ENCODE results near the gene RASGRF2. TPM values are rescaled to one million over a fixed set of nuclear protein-coding genes. Genes with fewer than 3 reads are reported as not detected.

RASGRF2 gene
- total and polyA plus RNA-seq, 3 experiments from 2014 or later, result 11.1 to 13.5 (median 13.4) TPM

GRCh38 chr5:80921026-80921425, 39.1 kb upstream of the RASGRF2 start:
- POLR2A ChIA-PET, result no interaction called here
- Histone ChIP-seq H3K4me1 (ENCODE audit: insufficient read depth, low read length) (no peaks in the 10 kb centered on the region), H3K27ac (ENCODE audit: low read depth, low read length) (no peak overlapping the region), H3K27me3 (ENCODE audit: insufficient read depth, low read length, poor library complexity, severe bottlenecking) (no peaks in the 10 kb centered on the region), H3K9me3 (ENCODE audit: low read length) (no peaks in the 10 kb centered on the region), H3K4me3 (ENCODE audit: low read length) (no peak overlapping the region), H3K36me3 (ENCODE audit: insufficient read depth, low read length) (no peaks in the 10 kb centered on the region)
- H3K4me3 Mint-ChIP-seq, result no peak overlapping the region
- no peaks in the 10 kb centered on the region for H3K4me1 Mint-ChIP-seq
- H3K27ac Mint-ChIP-seq, result no peak overlapping the region
- CTCF ChIA-PET, result no interaction called here
- no peaks in the 10 kb centered on the region for H3K9me3 Mint-ChIP-seq
- no peaks in the 10 kb centered on the region for H3K27me3 Mint-ChIP-seq
- DNase-seq, result no peak
- peaks cover 0 to 2% (median 0%) of the 10 kb centered on the region in 3 donors for H3K36me3 Mint-ChIP-seq

- H3K27ac Mint-ChIP-seq, result no peak overlapping the region
- no peaks in the 10 kb centered on the region for H3K27me3 ChIP-seq (ENCODE audit: insufficient read depth, low read length, poor library complexity, severe bottlenecking)
- DNase-seq, result no peak
- peaks cover 0 to 3% (median 0%) of the 10 kb centered on the region in 3 donors for H3K4me1 Mint-ChIP-seq
- H3K9me3 ChIP-seq (ENCODE audit: low read length), result no peaks in the 10 kb centered on the region
- no peak overlapping the region for H3K4me3 Mint-ChIP-seq
- no peak overlapping the region for H3K4me3 ChIP-seq (ENCODE audit: low read length)
- H3K4me1 ChIP-seq (ENCODE audit: insufficient read depth, low read length), result no peaks in the 10 kb centered on the region
- peaks cover 0 to 2% (median 0%) of the 10 kb centered on the region in 3 donors for H3K36me3 Mint-ChIP-seq
- no peaks in the 10 kb centered on the region for H3K36me3 ChIP-seq (ENCODE audit: insufficient read depth, low read length)
- POLR2A ChIA-PET, result no interaction called here
- no peaks in the 10 kb centered on the region for H3K9me3 Mint-ChIP-seq
- no peak overlapping the region for H3K27ac ChIP-seq (ENCODE audit: low read depth, low read length)
- H3K27me3 Mint-ChIP-seq, result no peaks in the 10 kb centered on the region
- CTCF ChIA-PET, result no interaction called here
Observed at GRCh38 chr5:80925931-80926330, 34.2 kb upstream of the RASGRF2 start.

GRCh38 chr5:80926536-80926935, 33.6 kb upstream of the RASGRF2 start:
- no peak overlapping the region for H3K27ac ChIP-seq (ENCODE audit: low read depth, low read length)
- Mint-ChIP-seq H3K27me3 (no peaks in the 10 kb centered on the region), H3K4me1 (peaks cover 0 to 3% (median 0%) of the 10 kb centered on the region in 3 donors), H3K27ac (no peak overlapping the region), H3K4me3 (no peak overlapping the region), H3K9me3 (no peaks in the 10 kb centered on the region), H3K36me3 (peaks cover 0 to 2% (median 0%) of the 10 kb centered on the region in 3 donors)
- H3K36me3 ChIP-seq (ENCODE audit: insufficient read depth, low read length), result no peaks in the 10 kb centered on the region
- H3K9me3 ChIP-seq (ENCODE audit: low read length), result no peaks in the 10 kb centered on the region
- no peaks in the 10 kb centered on the region for H3K4me1 ChIP-seq (ENCODE audit: insufficient read depth, low read length)
- POLR2A ChIA-PET, result no interaction called here
- CTCF ChIA-PET, result no interaction called here
- H3K4me3 ChIP-seq (ENCODE audit: low read length), result no peak overlapping the region
- DNase-seq, result no peak
- no peaks in the 10 kb centered on the region for H3K27me3 ChIP-seq (ENCODE audit: insufficient read depth, low read length, poor library complexity, severe bottlenecking)

- peaks cover 0 to 2% of the 10 kb centered on the region in 2 donors for H3K27me3 Mint-ChIP-seq
- no peaks in the 10 kb centered on the region for H3K9me3 ChIP-seq (ENCODE audit: low read length)
- peaks cover 0 to 2% (median 0%) of the 10 kb centered on the region in 3 donors for H3K36me3 Mint-ChIP-seq
- no peaks in the 10 kb centered on the region for H3K27me3 ChIP-seq (ENCODE audit: insufficient read depth, low read length, poor library complexity, severe bottlenecking)
- H3K4me1 Mint-ChIP-seq, result peaks cover 0 to 3% (median 0%) of the 10 kb centered on the region in 3 donors
- H3K27ac ChIP-seq (ENCODE audit: low read depth, low read length), result no peak overlapping the region
- CTCF ChIA-PET, result no interaction called here
- no peak overlapping the region for H3K4me3 ChIP-seq (ENCODE audit: low read length)
- no peaks in the 10 kb centered on the region for H3K9me3 Mint-ChIP-seq
- H3K4me1 ChIP-seq (ENCODE audit: insufficient read depth, low read length), result no peaks in the 10 kb centered on the region
- no peaks in the 10 kb centered on the region for H3K36me3 ChIP-seq (ENCODE audit: insufficient read depth, low read length)
- H3K27ac Mint-ChIP-seq, result no peak overlapping the region
- H3K4me3 Mint-ChIP-seq, result no peak overlapping the region
- POLR2A ChIA-PET, result no interaction called here
- no peak for DNase-seq
Observed at GRCh38 chr5:80926979-80927656, 33.0 kb upstream of the RASGRF2 start.

GRCh38 chr5:80928073-80928472, 32.1 kb upstream of the RASGRF2 start:
- H3K4me3 ChIP-seq (ENCODE audit: low read length), result no peak overlapping the region
- H3K9me3 ChIP-seq (ENCODE audit: low read length), result no peaks in the 10 kb centered on the region
- POLR2A ChIA-PET, result no interaction called here
- no peaks in the 10 kb centered on the region for H3K4me1 ChIP-seq (ENCODE audit: insufficient read depth, low read length)
- H3K36me3 ChIP-seq (ENCODE audit: insufficient read depth, low read length), result no peaks in the 10 kb centered on the region
- H3K4me3 Mint-ChIP-seq, result no peak overlapping the region
- peaks cover 0 to 3% (median 0%) of the 10 kb centered on the region in 3 donors for H3K4me1 Mint-ChIP-seq
- H3K27ac ChIP-seq (ENCODE audit: low read depth, low read length), result no peak overlapping the region
- H3K27me3 ChIP-seq (ENCODE audit: insufficient read depth, low read length, poor library complexity, severe bottlenecking), result no peaks in the 10 kb centered on the region
- no peaks in the 10 kb centered on the region for H3K9me3 Mint-ChIP-seq
- CTCF ChIA-PET, result no interaction called here
- H3K27ac Mint-ChIP-seq, result no peak overlapping the region
- no peak for DNase-seq
- H3K27me3 Mint-ChIP-seq, result peaks cover 0 to 5% of the 10 kb centered on the region in 2 donors
- peaks cover 0 to under 1% (median 0%) of the 10 kb centered on the region in 3 donors for H3K36me3 Mint-ChIP-seq

GRCh38 chr5:80930940-80931339, 29.2 kb upstream of the RASGRF2 start:
- Histone ChIP-seq H3K4me1 (ENCODE audit: insufficient read depth, low read length) (no peaks in the 10 kb centered on the region), H3K36me3 (ENCODE audit: insufficient read depth, low read length) (no peaks in the 10 kb centered on the region), H3K4me3 (ENCODE audit: low read length) (no peak overlapping the region), H3K27ac (ENCODE audit: low read depth, low read length) (no peak overlapping the region), H3K27me3 (ENCODE audit: insufficient read depth, low read length, poor library complexity, severe bottlenecking) (no peaks in the 10 kb centered on the region), H3K9me3 (ENCODE audit: low read length) (no peaks in the 10 kb centered on the region)
- Mint-ChIP-seq H3K27ac (no peak overlapping the region), H3K4me1 (peaks cover 2 to 8% (median 3%) of the 10 kb centered on the region in 3 donors), H3K27me3 (peaks cover 0 to 5% of the 10 kb centered on the region in 2 donors), H3K36me3 (no peaks in the 10 kb centered on the region), H3K4me3 (no peak overlapping the region), H3K9me3 (no peaks in the 10 kb centered on the region)
- ChIA-PET CTCF (interaction anchor here (1.3 kb wide), 1 partner anchor 177 kb away, joined by 4 read pairs; no protein-coding TSS in a partner anchor), POLR2A (no interaction called here)
- no peak for DNase-seq

GRCh38 chr5:80931411-80931810, 28.8 kb upstream of the RASGRF2 start:
- Histone ChIP-seq H3K4me1 (ENCODE audit: insufficient read depth, low read length) (no peaks in the 10 kb centered on the region), H3K27me3 (ENCODE audit: insufficient read depth, low read length, poor library complexity, severe bottlenecking) (no peaks in the 10 kb centered on the region), H3K9me3 (ENCODE audit: low read length) (no peaks in the 10 kb centered on the region), H3K27ac (ENCODE audit: low read depth, low read length) (no peak overlapping the region), H3K4me3 (ENCODE audit: low read length) (no peak overlapping the region), H3K36me3 (ENCODE audit: insufficient read depth, low read length) (no peaks in the 10 kb centered on the region)
- POLR2A ChIA-PET, result no interaction called here
- H3K4me1 Mint-ChIP-seq, result peaks cover 4 to 9% (median 5%) of the 10 kb centered on the region in 3 donors
- CTCF ChIA-PET, result interaction anchor here (0.7 to 1.3 kb wide), 2 partner anchors 13 to 177 kb away, joined by 3 to 4 read pairs; no protein-coding TSS in a partner anchor
- H3K27me3 Mint-ChIP-seq, result peaks cover 0 to 5% of the 10 kb centered on the region in 2 donors
- no peaks in the 10 kb centered on the region for H3K36me3 Mint-ChIP-seq
- H3K27ac Mint-ChIP-seq, result peak overlapping the region in 1 of 8 donors; percentile 56
- H3K4me3 Mint-ChIP-seq, result no peak overlapping the region
- H3K9me3 Mint-ChIP-seq, result no peaks in the 10 kb centered on the region
- DNase-seq, result no peak

GRCh38 chr5:80933036-80933435, 27.1 kb upstream of the RASGRF2 start:
- no peak overlapping the region for H3K27ac ChIP-seq (ENCODE audit: low read depth, low read length)
- no peak overlapping the region for H3K27ac Mint-ChIP-seq
- no peak for DNase-seq
- H3K9me3 ChIP-seq (ENCODE audit: low read length), result no peaks in the 10 kb centered on the region
- no peak overlapping the region for H3K4me3 ChIP-seq (ENCODE audit: low read length)
- H3K4me1 ChIP-seq (ENCODE audit: insufficient read depth, low read length), result no peaks in the 10 kb centered on the region
- no peaks in the 10 kb centered on the region for H3K36me3 Mint-ChIP-seq
- peaks cover 4 to 6% (median 5%) of the 10 kb centered on the region in 3 donors for H3K4me1 Mint-ChIP-seq
- H3K27me3 ChIP-seq (ENCODE audit: insufficient read depth, low read length, poor library complexity, severe bottlenecking), result no peaks in the 10 kb centered on the region
- ChIA-PET POLR2A (no interaction called here), CTCF (no interaction called here)
- no peaks in the 10 kb centered on the region for H3K9me3 Mint-ChIP-seq
- H3K27me3 Mint-ChIP-seq, result peaks cover 0 to 5% of the 10 kb centered on the region in 2 donors
- H3K4me3 Mint-ChIP-seq, result no peak overlapping the region
- no peaks in the 10 kb centered on the region for H3K36me3 ChIP-seq (ENCODE audit: insufficient read depth, low read length)

All from CD8-positive, alpha-beta memory T cell (primary cell).